Nephron progenitor cell (in vitro differentiated cells): Measurements from ENCODE around the gene ZNF230.

Experiments used
- DNase-seq: peaks from one replicate; pipeline ENCODE4 v3.0.0; 2021
- H3K27ac Mint-ChIP-seq: 2 replicates; pipeline ENCODE4 v1.8.0; 2021; ENCODE audit warnings: mild to moderate bottlenecking, moderate library complexity, mixed read lengths
- H3K27me3 Mint-ChIP-seq: 2 replicates; pipeline ENCODE4 v1.8.0; 2021; ENCODE audit warnings: mild to moderate bottlenecking, low read depth, mixed read lengths; ENCODE audit not compliant: poor library complexity
- H3K36me3 Mint-ChIP-seq: 2 replicates; pipeline ENCODE4 v1.8.0; 2021; ENCODE audit warnings: low read depth, mixed read lengths
- H3K4me1 Mint-ChIP-seq: 2 replicates; pipeline ENCODE4 v1.8.0; 2021; ENCODE audit warnings: mixed read lengths
- H3K4me3 Mint-ChIP-seq: 2 replicates; pipeline ENCODE4 v1.8.0; 2021; ENCODE audit warnings: mild to moderate bottlenecking, moderate library complexity, mixed read lengths
- H3K9me3 Mint-ChIP-seq: 2 replicates; pipeline ENCODE4 v1.8.0; 2021; ENCODE audit warnings: mild to moderate bottlenecking, moderate library complexity, mixed read lengths
- CTCF ChIP-seq: fragments of 200-600 bp; sonication (generic); IDR thresholded peaks from 2 replicates; pipeline ENCODE4 v1.5.0; 2021; ENCODE audit warnings: antibody characterized with exemption

Gene ZNF230

GRCh38 chr19:43976732-43977131 is 26.0 kb upstream of the ZNF230 start:
- no peaks in the 10 kb centered on the region for H3K4me1 Mint-ChIP-seq
- peaks cover 76% of the 10 kb centered on the region for H3K36me3 Mint-ChIP-seq

GRCh38 chr19:43983544-43983911 is 19.2 kb upstream of the ZNF230 start:
- peaks cover 40% of the 10 kb centered on the region for H3K36me3 Mint-ChIP-seq
- H3K9me3 Mint-ChIP-seq, result peaks cover 66% of the 10 kb centered on the region
- peaks cover 4% of the 10 kb centered on the region for H3K4me1 Mint-ChIP-seq
- TF ChIP-seq CTCF, result no peak
- H3K27ac Mint-ChIP-seq, result no peak overlapping the region
- H3K27me3 Mint-ChIP-seq, result no peaks in the 10 kb centered on the region
- DNase-seq, result no peak
- H3K4me3 Mint-ChIP-seq, result peak overlapping the region; percentile 44

More at GRCh38 chr19:43976732-43977131, 26.0 kb upstream of the ZNF230 start:
- TF ChIP-seq CTCF, result no peak
- no peak overlapping the region for H3K4me3 Mint-ChIP-seq
- no peak for DNase-seq
- H3K27me3 Mint-ChIP-seq, result peaks cover 5% of the 10 kb centered on the region
- H3K9me3 Mint-ChIP-seq, result peaks cover 94% of the 10 kb centered on the region
- H3K27ac Mint-ChIP-seq, result no peak overlapping the region

GRCh38 chr19:43983912-43984686 is 18.7 kb upstream of the ZNF230 start, which contains the start of gene ZNF155:
Gene ZNF155, plus strand, starts transcription at chr19:43984188. Its CDS starts 4,356 bp downstream, at chr19:43988544.
- H3K4me1 Mint-ChIP-seq, result peaks cover 4% of the 10 kb centered on the region
- H3K27me3 Mint-ChIP-seq, result no peaks in the 10 kb centered on the region
- peaks cover 66% of the 10 kb centered on the region for H3K9me3 Mint-ChIP-seq
- H3K4me3 Mint-ChIP-seq, result peak within 1 kb of the TSS; percentile 99
- DNase-seq, result peak; percentile 75
- H3K36me3 Mint-ChIP-seq, result peaks cover 40% of the 10 kb centered on the region
- TF ChIP-seq CTCF, result no peak
- H3K27ac Mint-ChIP-seq, result peak within 1 kb of the TSS; percentile 59

GRCh38 chr19:43984687-43985000 is 18.1 kb upstream of the ZNF230 start:
- Mint-ChIP-seq H3K36me3 (peaks cover 42% of the 10 kb centered on the region), H3K27me3 (no peaks in the 10 kb centered on the region), H3K27ac (no peak overlapping the region), H3K4me1 (peaks cover 4% of the 10 kb centered on the region), H3K4me3 (peak overlapping the region; percentile 99), H3K9me3 (peaks cover 66% of the 10 kb centered on the region)
- no peak for DNase-seq
- no peak for TF ChIP-seq CTCF

- Mint-ChIP-seq H3K9me3 (peaks cover 33% of the 10 kb centered on the region), H3K4me3 (no peak overlapping the region), H3K4me1 (peaks cover 10% of the 10 kb centered on the region), H3K27ac (no peak overlapping the region), H3K27me3 (peaks cover 14% of the 10 kb centered on the region), H3K36me3 (peaks cover 46% of the 10 kb centered on the region)
- TF ChIP-seq CTCF, result no peak
- no peak for DNase-seq
Measured at GRCh38 chr19:43997631-43998290, 5.0 kb upstream of the ZNF230 start.
